GM19023 (cell line): ENCODE results near the gene POMGNT1.

Experiments
- ATAC-seq: cut with Tn5 transposase; IDR thresholded peaks from one replicate; pipeline ENCODE4 v1.9.1; 2021; ENCODE audit warnings: mild to moderate bottlenecking, moderate library complexity; ENCODE audit not compliant: unreplicated experiment

POMGNT1 gene

GRCh38 chr1:46183926-46184557 lies 14.2 kb downstream of the POMGNT1 start:
- ATAC-seq, result peak; percentile 50

GRCh38 chr1:46183079-46183847 lies 15.0 kb downstream of the POMGNT1 start:
- no peak for ATAC-seq

- ATAC-seq, result no peak
Observed at GRCh38 chr1:46181343-46182260, 16.6 kb downstream of the POMGNT1 start.

GRCh38 chr1:46180082-46180616 lies 18.1 kb downstream of the POMGNT1 start:
- ATAC-seq, result no peak

DNA sequence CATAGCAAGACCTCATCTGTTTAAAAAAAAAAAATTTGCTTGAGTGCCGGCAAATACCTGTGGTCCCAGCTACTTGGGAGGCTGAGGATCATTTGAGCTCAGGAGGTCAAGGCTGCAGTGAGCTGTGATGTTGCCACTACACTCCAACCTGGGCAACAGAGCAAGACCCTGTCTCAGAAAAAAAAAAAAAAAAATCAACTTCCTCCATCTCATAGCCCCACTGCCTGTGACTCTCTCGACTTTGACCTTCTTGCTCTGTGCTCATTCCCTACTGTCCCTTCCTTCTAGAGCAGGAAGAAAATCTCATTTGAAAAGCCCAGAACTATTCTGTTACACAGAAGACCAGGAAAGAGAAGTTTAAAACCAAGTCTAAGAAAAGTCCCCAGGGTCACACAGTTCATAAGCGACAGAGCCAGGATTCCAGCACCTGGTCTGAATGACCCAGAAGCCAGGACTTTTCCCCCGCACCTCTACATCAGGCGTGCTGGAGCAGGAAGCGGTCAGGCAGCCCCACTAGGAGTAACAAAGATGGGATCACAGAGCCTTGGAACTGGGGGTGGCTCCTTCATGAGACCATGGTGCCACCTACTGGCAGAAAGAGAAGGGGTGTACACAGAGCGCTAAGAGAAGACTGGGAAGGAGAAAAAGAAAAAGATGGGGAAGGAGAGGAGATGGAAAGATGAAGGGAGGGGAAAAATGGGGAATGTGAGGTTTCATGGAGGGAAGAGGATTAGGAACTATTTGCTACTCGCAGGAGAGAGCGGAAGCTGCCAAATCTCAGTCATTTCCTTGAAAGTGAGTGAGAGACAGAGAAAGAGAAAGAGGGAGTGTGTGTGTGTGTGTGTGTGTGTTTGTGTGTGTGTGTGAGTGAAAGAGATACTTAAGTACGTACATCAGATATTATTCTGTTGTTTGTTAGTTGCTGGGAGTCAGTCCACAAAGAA lies 18.8 kb downstream of the POMGNT1 start:
- ATAC-seq, result no peak

DNA sequence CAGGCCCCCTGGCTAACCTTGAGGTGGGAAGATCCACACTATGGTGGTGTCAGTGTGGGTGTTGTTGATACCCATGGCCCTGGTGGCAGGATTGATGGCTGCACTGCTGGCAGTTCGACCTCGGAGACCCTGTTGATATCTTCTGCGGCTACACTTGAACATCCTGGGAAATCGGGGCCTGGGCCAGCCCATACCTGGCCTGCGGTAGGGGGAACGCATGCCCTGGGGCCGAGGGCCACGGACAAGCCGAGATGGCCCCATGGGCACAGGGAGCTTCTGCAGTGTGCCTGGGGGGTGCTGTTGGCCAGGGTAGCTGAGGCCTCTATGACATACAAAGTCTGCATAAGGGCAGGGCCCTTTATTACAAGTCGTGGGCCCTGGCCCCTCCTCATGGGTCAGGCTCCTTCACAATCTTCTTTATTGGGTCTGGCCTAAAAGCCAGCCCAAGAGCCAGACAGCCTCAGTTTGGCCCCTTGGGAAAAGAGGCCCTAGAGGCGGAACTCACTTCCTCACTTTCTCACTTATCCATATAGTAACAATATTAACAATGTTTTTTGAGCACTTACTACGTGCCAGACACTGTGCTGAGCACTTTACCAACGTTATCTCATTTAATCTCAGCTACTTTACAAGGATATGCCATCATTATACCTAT lies 21.9 kb downstream of the POMGNT1 start, which contains the start of gene P3R3URF:
Gene P3R3URF, minus strand, starts transcription at position 278 of the 655 bp plus-strand sequence. Its CDS starts 17 bp downstream, at position 261.
- no peak for ATAC-seq

- no peak for ATAC-seq
Observed at GRCh38 chr1:46175243-46175642, 23.0 kb downstream of the POMGNT1 start.

- no peak for ATAC-seq
Observed at GRCh38 chr1:46174448-46175231, 23.6 kb downstream of the POMGNT1 start, which contains the start of gene TSPAN1. TSPAN1 (plus strand) TSS chr1:46175087; CDS start chr1:46181108, 6,021 bp downstream.

DNA sequence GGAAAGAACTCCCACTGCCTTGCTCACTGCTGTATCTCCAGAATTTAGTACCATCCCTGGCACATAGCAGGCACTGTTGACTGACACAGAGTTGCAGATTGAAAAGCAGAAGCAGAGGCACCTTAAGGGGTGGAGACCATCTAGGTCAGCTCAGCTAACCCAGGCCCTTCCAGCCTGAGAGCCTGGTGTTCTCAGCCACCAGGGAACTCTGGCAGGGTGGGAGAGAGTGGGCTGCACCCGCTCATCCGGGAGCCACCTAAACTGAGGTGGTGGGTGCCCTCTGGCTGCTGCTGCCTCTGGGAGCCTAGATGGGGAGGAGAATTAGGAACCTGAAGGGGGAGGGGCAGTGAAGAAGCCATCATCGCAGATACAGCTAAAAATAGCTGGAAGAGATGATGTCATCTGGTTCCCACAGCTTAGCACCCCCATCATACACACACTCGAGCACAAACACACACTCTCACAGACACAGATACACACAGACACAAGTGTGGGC lies 24.8 kb downstream of the POMGNT1 start:
- no peak for ATAC-seq

DNA sequence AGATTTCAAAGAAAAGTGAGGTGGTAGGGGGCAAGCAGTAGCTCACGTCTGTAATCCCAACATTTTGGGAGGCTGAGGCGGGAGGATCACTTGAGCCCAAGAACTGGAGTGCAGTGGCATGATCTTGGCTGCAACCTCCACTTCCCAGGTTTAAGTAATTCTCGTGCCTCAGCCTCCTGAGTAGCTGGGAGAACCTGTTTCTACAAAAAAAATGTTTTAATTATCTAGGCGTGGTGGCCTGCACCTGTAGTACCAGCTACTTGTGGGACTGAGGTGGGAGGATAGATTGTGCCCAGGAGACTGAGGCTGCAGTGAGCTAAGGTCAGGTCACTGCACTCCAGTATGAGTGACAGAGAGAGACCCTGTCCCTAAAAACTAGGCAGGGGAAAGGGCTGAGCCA lies 25.9 kb downstream of the POMGNT1 start:
- ATAC-seq, result no peak

GRCh38 chr1:46171871-46172270 lies 26.4 kb downstream of the POMGNT1 start:
- ATAC-seq, result no peak

DNA sequence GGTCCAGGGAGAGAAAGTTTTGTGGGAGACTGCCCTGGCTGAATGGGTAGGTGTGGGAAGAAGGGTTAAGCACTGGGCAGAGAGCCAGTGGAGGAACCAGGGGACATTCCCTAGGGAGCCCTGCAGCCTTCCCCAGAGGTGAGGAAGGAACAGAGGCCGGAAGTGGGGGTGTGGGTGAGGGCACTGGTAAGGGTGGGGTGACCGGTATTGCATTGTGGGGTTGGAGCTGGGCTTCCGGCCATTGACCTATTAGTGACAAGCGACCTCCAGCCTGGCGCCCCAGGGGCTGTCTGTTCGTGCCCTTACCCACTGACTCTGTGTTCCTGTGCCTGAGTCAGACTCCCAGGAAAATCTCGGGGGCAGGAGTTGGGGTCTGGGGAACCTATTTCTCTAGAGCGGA lies 26.9 kb downstream of the POMGNT1 start:
- ATAC-seq, result no peak

- ATAC-seq, result no peak
Observed at GRCh38 chr1:46169811-46170454, 28.3 kb downstream of the POMGNT1 start.

DNA sequence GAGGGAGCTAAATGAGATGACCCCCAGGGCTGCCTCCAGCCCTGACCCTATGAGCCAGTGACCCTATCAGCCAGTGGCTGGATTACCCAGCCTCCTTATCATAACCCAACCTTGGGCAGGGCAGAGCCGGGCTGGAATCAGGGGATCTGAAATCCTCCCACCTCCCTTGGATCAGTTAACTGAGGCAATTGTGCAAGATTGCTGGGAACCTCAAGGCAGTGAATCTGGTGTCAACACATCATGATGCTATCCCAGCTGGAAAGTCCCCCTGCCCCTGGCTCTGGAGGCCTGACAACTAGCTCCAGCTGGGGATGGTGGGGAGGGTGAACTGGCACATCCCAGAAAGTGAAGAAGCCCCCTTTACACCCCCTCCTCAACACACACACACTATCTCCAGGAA lies 29.8 kb downstream of the POMGNT1 start:
- ATAC-seq, result no peak

- no peak for ATAC-seq
Observed at GRCh38 chr1:46166521-46167462, 31.4 kb downstream of the POMGNT1 start.

GRCh38 chr1:46160212-46160611 lies 38.0 kb downstream of the POMGNT1 start:
- ATAC-seq, result no peak

DNA sequence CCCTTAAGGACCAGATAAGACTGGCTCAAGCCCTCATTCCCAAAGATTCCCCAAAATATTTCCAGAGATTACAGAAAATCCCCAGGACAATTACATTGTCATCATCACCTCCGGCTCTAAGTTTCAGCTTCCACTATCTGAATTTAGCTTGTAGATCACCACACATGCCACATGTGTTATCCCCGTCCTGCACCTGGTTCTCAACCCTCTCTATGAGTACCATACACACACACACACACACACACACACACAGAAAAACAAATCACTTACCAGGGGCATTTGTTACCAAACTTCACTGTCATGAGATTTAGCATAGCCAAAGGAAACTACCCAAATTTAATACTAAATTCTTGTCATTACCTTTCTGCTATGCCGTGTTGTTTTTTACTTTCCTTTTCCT lies 38.7 kb downstream of the POMGNT1 start:
- no peak for ATAC-seq
